C4-2B (cell line): Measurements from ENCODE around the gene HYAL1.

ENCODE experiments used
- CTCF ChIP-seq: fragments of 450-650 bp; conservative IDR thresholded peaks from 2 replicates; pipeline ENCODE4 v1.5.1; 2017; ENCODE audit warnings: mild to moderate bottlenecking
- ZFX ChIP-seq: fragments of 450-650 bp; IDR thresholded peaks from 2 replicates; pipeline ENCODE4 v1.6.1; 2017

- TF ChIP-seq CTCF (no peak), ZFX (no peak)
These were observed 47.9 kb upstream of the HYAL1 start for GRCh38 chr3:50351323-50351697.
